Stimulated activated CD8-positive, alpha-beta memory T cell treated with anti-CD3 and anti-CD28 coated beads, Interleukin-2, amount 100 ng/mL, for 48 hours (primary cell): ENCODE data around the gene STAC3.

Experiments
- DNase-seq, 2 donors: peaks; one replicate each; pipeline ENCODE4 v3.0.0-alpha.2; 2020; ENCODE audit warnings: low read depth in 2 of 2

Gene STAC3

DNA sequence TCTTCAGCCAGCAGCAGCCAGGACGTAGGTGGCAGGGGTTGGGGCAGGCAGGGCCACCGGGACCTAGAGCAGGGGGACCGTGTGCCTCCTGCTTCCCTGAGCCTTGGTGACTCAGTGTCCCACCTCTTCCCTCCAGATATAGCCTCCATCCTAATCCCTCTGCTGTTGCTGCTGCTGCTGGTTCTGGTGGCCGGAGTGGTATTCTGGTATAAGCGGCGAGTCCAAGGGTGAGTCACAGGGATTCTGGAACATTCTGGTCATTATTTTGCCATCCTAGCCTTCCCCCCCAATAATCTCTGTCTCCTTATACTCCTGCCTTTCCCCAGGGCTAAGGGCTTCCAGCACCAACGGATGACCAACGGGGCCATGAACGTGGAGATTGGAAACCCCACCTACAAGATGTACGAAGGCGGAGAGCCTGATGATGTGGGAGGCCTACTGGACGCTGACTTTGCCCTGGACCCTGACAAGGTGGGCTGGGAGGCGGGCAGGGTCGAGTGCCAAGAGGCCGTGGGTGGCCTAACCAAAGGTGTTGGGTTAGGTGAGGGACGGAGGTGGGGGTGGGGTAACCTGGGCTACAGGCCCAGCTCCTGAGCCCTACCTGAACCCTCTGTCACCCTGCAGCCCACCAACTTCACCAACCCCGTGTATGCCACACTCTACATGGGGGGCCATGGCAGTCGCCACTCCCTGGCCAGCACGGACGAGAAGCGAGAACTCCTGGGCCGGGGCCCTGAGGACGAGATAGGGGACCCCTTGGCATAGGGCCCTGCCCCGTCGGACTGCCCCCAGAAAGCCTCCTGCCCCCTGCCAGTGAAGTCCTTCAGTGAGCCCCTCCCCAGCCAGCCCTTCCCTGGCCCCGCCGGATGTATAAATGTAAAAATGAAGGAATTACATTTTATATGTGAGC lies 38.9 kb downstream of the STAC3 start:
- no peak for DNase-seq

GRCh38 chr12:57210926-57211692 lies 39.9 kb downstream of the STAC3 start:
- DNase-seq: no peak

GRCh38 chr12:57210461-57210860 lies 40.5 kb downstream of the STAC3 start:
- no peak for DNase-seq

- no peak for DNase-seq
Measured at GRCh38 chr12:57209916-57210315, 41.1 kb downstream of the STAC3 start.

DNA sequence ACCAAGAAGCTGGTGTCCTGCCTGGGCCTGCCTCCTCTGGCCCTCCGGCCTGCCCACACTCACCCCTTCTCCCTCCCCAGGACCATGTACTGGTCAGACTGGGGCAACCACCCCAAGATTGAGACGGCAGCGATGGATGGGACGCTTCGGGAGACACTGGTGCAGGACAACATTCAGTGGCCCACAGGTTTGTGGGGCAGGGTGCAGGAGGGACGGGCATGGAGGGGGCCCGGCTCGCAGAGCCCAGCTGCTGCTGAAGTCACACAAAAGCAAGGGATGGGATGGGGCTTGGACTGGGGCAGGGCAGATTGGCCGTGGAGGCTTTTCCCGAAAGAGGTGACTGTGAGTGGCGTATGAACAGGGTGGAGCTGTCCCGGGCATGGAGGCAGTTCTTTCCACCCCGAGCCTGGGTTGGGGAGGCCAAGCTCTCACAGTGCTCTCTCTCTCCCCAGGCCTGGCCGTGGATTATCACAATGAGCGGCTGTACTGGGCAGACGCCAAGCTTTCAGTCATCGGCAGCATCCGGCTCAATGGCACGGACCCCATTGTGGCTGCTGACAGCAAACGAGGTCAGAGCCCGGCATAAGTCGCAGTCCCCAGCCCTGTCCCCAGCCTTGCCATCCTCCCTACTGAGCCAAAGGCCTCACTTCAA lies 42.2 kb downstream of the STAC3 start:
- DNase-seq: no peak

GRCh38 chr12:57207731-57208630 lies 43.0 kb downstream of the STAC3 start:
- DNase-seq: no peak

DNA sequence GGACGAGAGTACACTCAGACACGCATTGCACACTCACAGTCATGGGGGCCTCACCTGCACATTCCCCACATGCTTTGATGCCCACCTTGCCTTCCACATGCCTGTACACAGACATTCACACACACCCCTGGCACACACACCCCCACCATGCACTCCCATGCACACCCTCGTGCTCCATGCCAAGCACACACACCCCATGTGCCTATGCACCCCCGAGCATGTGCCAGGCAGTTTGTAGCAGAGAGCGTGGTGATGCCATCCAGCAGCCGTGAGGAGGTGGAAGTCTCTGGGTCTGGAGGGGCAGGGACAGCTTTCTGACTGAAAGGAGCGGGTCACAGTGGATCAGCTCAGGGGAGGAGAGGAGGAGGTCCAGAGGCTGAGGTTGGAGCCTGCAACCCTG lies 45.1 kb downstream of the STAC3 start:
- DNase-seq: no peak

- DNase-seq: no peak
Measured at GRCh38 chr12:57205186-57205585, 45.8 kb downstream of the STAC3 start.

DNA sequence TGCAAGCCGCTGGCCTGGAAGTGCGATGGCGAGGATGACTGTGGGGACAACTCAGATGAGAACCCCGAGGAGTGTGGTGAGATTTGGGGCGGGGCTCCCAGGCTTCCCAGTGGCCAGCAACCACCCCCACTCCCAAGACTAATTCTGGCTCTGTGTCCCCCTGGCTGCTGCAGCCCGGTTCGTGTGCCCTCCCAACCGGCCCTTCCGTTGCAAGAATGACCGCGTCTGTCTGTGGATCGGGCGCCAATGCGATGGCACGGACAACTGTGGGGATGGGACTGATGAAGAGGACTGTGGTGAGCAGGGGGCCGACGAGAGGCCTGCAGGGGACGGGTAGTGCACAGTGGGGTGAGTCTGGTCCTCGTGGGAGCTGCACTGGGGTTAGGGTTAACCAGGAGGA lies 46.5 kb downstream of the STAC3 start:
- no peak for DNase-seq

- no peak for DNase-seq
Measured at GRCh38 chr12:57203791-57204190, 47.2 kb downstream of the STAC3 start.

DNA sequence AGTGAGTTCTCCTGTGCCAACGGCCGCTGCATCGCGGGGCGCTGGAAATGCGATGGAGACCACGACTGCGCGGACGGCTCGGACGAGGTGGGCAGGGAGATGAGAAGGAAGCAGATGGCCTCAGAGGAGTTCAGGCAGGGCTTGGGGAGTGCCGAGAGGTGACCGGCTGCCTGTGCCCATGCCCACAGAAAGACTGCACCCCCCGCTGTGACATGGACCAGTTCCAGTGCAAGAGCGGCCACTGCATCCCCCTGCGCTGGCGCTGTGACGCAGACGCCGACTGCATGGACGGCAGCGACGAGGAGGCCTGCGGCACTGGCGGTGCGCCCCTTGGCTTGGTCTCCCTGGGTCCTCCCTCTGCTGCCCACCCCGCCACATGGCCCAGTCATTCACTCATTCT lies 47.8 kb downstream of the STAC3 start:
- no peak for DNase-seq

DNA sequence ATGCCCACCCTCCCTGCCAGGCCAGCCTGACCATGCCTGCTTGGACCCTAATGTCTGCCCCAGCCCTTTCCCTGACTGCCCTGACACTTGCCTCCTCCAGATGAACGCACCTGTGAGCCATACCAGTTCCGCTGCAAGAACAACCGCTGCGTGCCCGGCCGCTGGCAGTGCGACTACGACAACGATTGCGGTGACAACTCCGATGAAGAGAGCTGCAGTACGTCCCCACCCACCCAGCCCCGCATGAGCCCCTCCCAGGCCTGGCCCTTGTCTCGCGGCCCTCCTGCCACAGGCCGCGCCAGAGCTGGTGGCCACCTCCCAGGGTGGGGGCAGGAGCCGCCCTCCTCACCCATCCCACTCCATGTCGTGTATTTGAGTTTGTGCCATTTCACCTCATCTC lies 48.7 kb downstream of the STAC3 start:
- DNase-seq: no peak

DNA sequence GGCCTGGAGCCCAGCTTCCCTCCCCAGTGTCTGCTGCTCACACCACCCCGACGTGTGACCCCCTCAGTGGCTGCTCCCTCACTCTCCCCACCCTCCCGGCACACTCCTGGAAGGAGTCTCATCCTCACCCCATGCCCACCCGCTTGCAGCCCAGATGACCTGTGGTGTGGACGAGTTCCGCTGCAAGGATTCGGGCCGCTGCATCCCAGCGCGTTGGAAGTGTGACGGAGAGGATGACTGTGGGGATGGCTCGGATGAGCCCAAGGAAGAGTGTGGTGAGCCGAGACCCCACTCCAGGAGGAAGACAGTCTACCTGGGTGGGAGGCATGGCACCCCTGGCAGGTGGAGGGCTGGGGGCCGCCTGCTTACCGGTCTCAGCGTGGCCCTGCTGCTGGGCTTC lies 49.4 kb downstream of the STAC3 start:
- DNase-seq: no peak

GRCh38 chr12:57201219-57201618 lies 49.8 kb downstream of the STAC3 start:
- no peak for DNase-seq

DNA sequence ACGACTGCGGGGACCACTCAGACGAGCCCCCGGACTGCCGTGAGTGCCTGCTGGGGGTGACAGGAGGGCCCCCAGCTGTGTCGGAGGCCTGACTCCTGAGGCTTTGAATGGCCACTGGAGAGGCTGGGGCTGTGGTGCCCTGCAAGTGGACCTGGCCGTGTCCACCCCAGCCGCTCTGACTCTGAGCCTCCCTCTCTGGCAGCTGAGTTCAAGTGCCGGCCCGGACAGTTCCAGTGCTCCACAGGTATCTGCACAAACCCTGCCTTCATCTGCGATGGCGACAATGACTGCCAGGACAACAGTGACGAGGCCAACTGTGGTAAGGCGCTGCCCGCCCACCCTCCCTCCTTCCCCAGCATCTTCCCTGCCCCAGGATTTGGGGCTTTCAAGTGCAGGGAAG lies 50.5 kb downstream of the STAC3 start:
- no peak for DNase-seq

DNA sequence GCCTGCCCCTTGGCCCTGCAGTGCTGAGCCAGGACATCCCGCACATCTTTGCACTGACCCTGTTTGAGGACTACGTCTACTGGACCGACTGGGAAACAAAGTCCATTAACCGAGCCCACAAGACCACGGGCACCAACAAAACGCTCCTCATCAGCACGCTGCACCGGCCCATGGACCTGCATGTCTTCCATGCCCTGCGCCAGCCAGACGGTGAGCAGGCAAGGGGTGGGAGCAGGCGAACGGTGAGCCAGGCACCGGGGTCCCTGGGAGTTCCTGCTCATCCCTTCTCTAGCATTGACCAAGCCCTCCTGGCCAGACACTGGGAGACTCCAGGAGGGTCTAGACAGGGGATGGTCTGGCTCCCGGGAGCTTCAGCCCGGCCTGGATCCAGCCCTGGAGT lies 51.8 kb downstream of the STAC3 start:
- DNase-seq: no peak

DNA sequence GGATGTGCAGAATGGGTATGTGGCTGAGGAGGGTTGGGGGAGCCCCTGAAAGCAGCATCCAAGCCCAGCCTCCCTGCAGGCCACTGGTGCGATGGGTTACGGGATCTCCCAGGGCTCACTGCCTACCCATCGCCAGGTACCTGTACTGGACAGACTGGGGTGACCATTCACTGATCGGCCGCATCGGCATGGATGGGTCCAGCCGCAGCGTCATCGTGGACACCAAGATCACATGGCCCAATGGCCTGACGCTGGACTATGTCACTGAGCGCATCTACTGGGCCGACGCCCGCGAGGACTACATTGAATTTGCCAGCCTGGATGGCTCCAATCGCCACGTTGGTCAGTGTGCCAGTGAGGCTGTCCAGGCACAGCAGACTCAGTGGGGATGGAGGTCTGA lies 52.7 kb downstream of the STAC3 start:
- DNase-seq: no peak

DNA sequence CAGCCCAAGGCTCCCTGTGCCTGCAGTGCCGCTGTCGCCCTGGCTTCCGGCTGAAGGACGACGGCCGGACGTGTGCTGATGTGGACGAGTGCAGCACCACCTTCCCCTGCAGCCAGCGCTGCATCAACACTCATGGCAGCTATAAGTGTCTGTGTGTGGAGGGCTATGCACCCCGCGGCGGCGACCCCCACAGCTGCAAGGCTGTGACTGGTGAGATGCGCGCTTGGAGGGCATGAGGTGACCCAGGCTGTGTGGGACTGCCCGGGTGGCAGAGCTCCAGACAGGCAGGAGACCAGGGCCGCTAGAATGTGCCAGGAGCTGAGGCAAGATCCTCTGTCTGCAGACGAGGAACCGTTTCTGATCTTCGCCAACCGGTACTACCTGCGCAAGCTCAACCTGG lies 54.0 kb downstream of the STAC3 start:
- DNase-seq: no peak

- no peak for DNase-seq
Measured at GRCh38 chr12:57196439-57196838, 54.5 kb downstream of the STAC3 start.

GRCh38 chr12:57195611-57196371 lies 55.2 kb downstream of the STAC3 start:
- DNase-seq: no peak

- DNase-seq: no peak
Measured at GRCh38 chr12:57195186-57195585, 55.8 kb downstream of the STAC3 start.
